Vagina (tissue), 2 donors: ENCODE data around the gene FLRT2.

Experiments used
- CTCF ChIP-seq, 3 experiments: fragments of 450-650 bp in 2 of 3; fragments of 200-600 bp in 1 of 3; sonication (generic) in 1 of 3; IDR thresholded peaks; one replicate each; pipeline ENCODE4 v1.5.1; 2017 to 2019; ENCODE audit warnings: antibody characterized with exemption in 3 of 3, mild to moderate bottlenecking in 2 of 3, moderate library complexity in 2 of 3
- POLR2A ChIP-seq, 2 donors: fragments of 450-650 bp; IDR thresholded peaks; one replicate each; pipeline ENCODE4 v1.6.1; 2017; ENCODE audit warnings: antibody characterized with exemption in 2 of 2, mild to moderate bottlenecking in 2 of 2, moderate library complexity in 2 of 2
- POLR2AphosphoS5 ChIP-seq, 2 donors: sonication (generic); formaldehyde crosslinking; IDR thresholded peaks; one replicate each; pipeline ENCODE4 v1.9.0; 2017; ENCODE audit warnings: antibody characterized with exemption in 2 of 2, mild to moderate bottlenecking in 2 of 2, low read depth in 1 of 2; ENCODE audit not compliant: insufficient read depth in 1 of 2

GRCh38 chr14:85644211-85644610 lies 114.3 kb downstream of the FLRT2 start:
- TF ChIP-seq CTCF (IDR thresholded peaks at IDR 0.05) (no peak), POLR2AphosphoS5 (IDR thresholded peaks at IDR 0.05; ENCODE audit: insufficient read depth in 1 of 2, low read depth in 1 of 2) (no peak), POLR2A (IDR thresholded peaks at IDR 0.05) (no peak)
